ENCODE data around the gene EMC6. TPM values are rescaled to one million over a fixed set of nuclear protein-coding genes. Genes with fewer than 3 reads are reported as not detected.

The EMC6 gene
- total and polyA plus RNA-seq, 2 of the 13 experiments (the other 11 are each of a cell fraction or from before 2014, with no cell fraction given): 45.1 to 47.7 TPM

GRCh38 chr17:3635474-3636153 lies 33.0 kb upstream of the EMC6 start (continued):
- TF ChIP-seq BRF2 (CRISPR knock-in tag; IDR thresholded peaks at IDR 0.05) (no peak), ZNF180 (CRISPR knock-in tag; IDR thresholded peaks at IDR 0.05; ENCODE audit: borderline replicate concordance, low read depth) (no peak), PRDM4 (CRISPR knock-in tag; IDR thresholded peaks at IDR 0.05; ENCODE audit: borderline replicate concordance) (no peak), ZBTB40 (IDR thresholded peaks at IDR 0.05) (no peak), ZBTB40 (CRISPR knock-in tag; IDR thresholded peaks at IDR 0.05) (0 out of 2 replicates have a peak, but pooled peaks have one; percentile 51), NFE2 (CRISPR knock-in tag; IDR thresholded peaks at IDR 0.05) (no peak), ZNF7 (CRISPR knock-in tag; IDR thresholded peaks at IDR 0.05) (no peak), HNRNPL (IDR thresholded peaks at IDR 0.05; ENCODE audit: low read depth, low read length) (no peak), MIER2 (CRISPR knock-in tag; IDR thresholded peaks at IDR 0.05) (no peak), HDAC2 (CRISPR knock-in tag; IDR thresholded peaks at IDR 0.05) (peak; percentile 5; the same call in 1 of the 2 replicates), ZMAT5 (CRISPR knock-in tag; IDR thresholded peaks at IDR 0.05; ENCODE audit: borderline replicate concordance, low read depth) (no peak), MYC (CRISPR knock-in tag; IDR thresholded peaks at IDR 0.05; ENCODE audit: borderline replicate concordance) (no peak), ZSCAN9 (CRISPR knock-in tag; IDR thresholded peaks at IDR 0.05; ENCODE audit: borderline replicate concordance) (no peak), ATF7 (IDR thresholded peaks at IDR 0.05) (no peak), ATF7 (CRISPR knock-in tag; IDR thresholded peaks at IDR 0.05) (no peak; the same call in 1 of the 2 replicates), ZBTB26 (CRISPR knock-in tag; IDR thresholded peaks at IDR 0.05; ENCODE audit: borderline replicate concordance) (no peak)

All from HepG2 (cell line).